Measurements from ENCODE around the gene GPS2.
"Not testable (repeated sequence)": the region's sequence is repeated elsewhere in the genome, so short reads cannot be mapped to it uniquely, and the experiment has no call there.

Gene GPS2

GRCh38 chr17:7337600-7337999, 22.4 kb upstream of the GPS2 start:
- not testable (repeated sequence) for DNase-seq (ENCODE audit: low read depth in 2 of 3, low spot score in 2 of 3)

GRCh38 chr17:7336240-7337175, 21.3 kb upstream of the GPS2 start, which contains the start of gene ACAP1:
Gene ACAP1 (plus strand): TSS chr17:7336529. CDS start chr17:7336735, 206 bp downstream.
- peak; percentile 62 to 73 (median 64) for DNase-seq (ENCODE audit: low read depth in 2 of 3, low spot score in 2 of 3)

GRCh38 chr17:7335765-7336164, 20.6 kb upstream of the GPS2 start:
- DNase-seq (ENCODE audit: low read depth in 2 of 3, low spot score in 2 of 3) = not testable (repeated sequence)

- DNase-seq (ENCODE audit: low read depth in 2 of 3, low spot score in 2 of 3) = no peak
Measured at GRCh38 chr17:7334938-7335538, 19.9 kb upstream of the GPS2 start.

- DNase-seq (ENCODE audit: low read depth in 2 of 3, low spot score in 2 of 3) = not testable (repeated sequence)
Measured at GRCh38 chr17:7332600-7333069, 17.5 kb upstream of the GPS2 start.

- DNase-seq (ENCODE audit: low read depth in 2 of 3, low spot score in 2 of 3) = no peak
Measured at GRCh38 chr17:7332111-7332510, 17.0 kb upstream of the GPS2 start.

- DNase-seq (ENCODE audit: low read depth in 2 of 3, low spot score in 2 of 3) = no peak
Measured at GRCh38 chr17:7330638-7331015, 15.5 kb upstream of the GPS2 start.

- peak in 2 of 3 experiments; percentile 74 to 75 for DNase-seq (ENCODE audit: low read depth in 2 of 3, low spot score in 2 of 3)
Measured at GRCh38 chr17:7329997-7330637, 15.0 kb upstream of the GPS2 start.

- DNase-seq (ENCODE audit: low read depth in 2 of 3, low spot score in 2 of 3) = peak; percentile 84 to 94 (median 89)
Measured at GRCh38 chr17:7329374-7329996, 14.3 kb upstream of the GPS2 start.

GRCh38 chr17:7328840-7329373, 13.7 kb upstream of the GPS2 start, which contains the start of gene NEURL4:
Gene NEURL4 (minus strand): TSS chr17:7329335. CDS start chr17:7329312, 23 bp downstream.
- DNase-seq (ENCODE audit: low read depth in 2 of 3, low spot score in 2 of 3) = no peak

GRCh38 chr17:7328009-7328408, 12.8 kb upstream of the GPS2 start:
- no peak for DNase-seq (ENCODE audit: low read depth in 2 of 3, low spot score in 2 of 3)

- DNase-seq (ENCODE audit: low read depth in 2 of 3, low spot score in 2 of 3) = no peak
Measured at GRCh38 chr17:7327501-7327900, 12.3 kb upstream of the GPS2 start.

GRCh38 chr17:7327056-7327455, 11.9 kb upstream of the GPS2 start:
- DNase-seq (ENCODE audit: low read depth in 2 of 3, low spot score in 2 of 3) = no peak

GRCh38 chr17:7326186-7326585, 11.0 kb upstream of the GPS2 start:
- DNase-seq (ENCODE audit: low read depth in 2 of 3, low spot score in 2 of 3) = no peak

GRCh38 chr17:7325031-7325528, 9.9 kb upstream of the GPS2 start:
- no peak for DNase-seq (ENCODE audit: low read depth in 2 of 3, low spot score in 2 of 3)

- DNase-seq (ENCODE audit: low read depth in 2 of 3, low spot score in 2 of 3) = no peak
Measured at GRCh38 chr17:7324438-7324779, 9.2 kb upstream of the GPS2 start.

GRCh38 chr17:7323731-7324437, 8.7 kb upstream of the GPS2 start:
- peak in 1 of 3 experiments; percentile 74 for DNase-seq (ENCODE audit: low read depth in 2 of 3, low spot score in 2 of 3)

GRCh38 chr17:7322520-7323194, 7.5 kb upstream of the GPS2 start:
- DNase-seq (ENCODE audit: low read depth in 2 of 3, low spot score in 2 of 3) = no peak

GRCh38 chr17:7321466-7321865, 6.3 kb upstream of the GPS2 start:
- no peak for DNase-seq (ENCODE audit: low read depth in 2 of 3, low spot score in 2 of 3)
